HCT116 (cell line): ENCODE measurements around the gene TNRC6B. TPM values are rescaled to one million over a fixed set of nuclear protein-coding genes. Genes with fewer than 3 reads are reported as not detected.

ENCODE experiments used
- ATAC-seq: fragments of 200-7000 bp; cut with Tn5 transposase; 2 replicates; pipeline ENCODE4 v1.9.1; 2020; ENCODE audit warnings: mild to moderate bottlenecking, moderate library complexity
- BruUV-seq: library from RNA; stranded (reverse); fragments of 400-500 nt; replicated peaks from 2 replicates; lab custom pipeline; 2021; lab: Mats Ljungman, UMichigan
- CTCF ChIA-PET: fragments of 300-600 bp; sonication (Branson Sonifier 250); formaldehyde crosslinking; loops from one replicate; lab custom pipeline; 2021; ENCODE audit warnings: antibody characterized with exemption; lab: Charles Lee
- POLR2A ChIA-PET: fragments of 300-600, 350-600 bp; sonication (Branson Sonifier 250); formaldehyde crosslinking; loops from one replicate; lab custom pipeline; 2021; ENCODE audit warnings: antibody characterized with exemption; lab: Charles Lee
- RAD21 ChIA-PET, 2 experiments: fragments of 300-600 bp; sonication (Branson Sonifier 250); formaldehyde crosslinking; loops; one replicate each; lab custom pipeline; 2023; ENCODE audit warnings: low total read pairs in 2 of 2; ENCODE audit not compliant: uncharacterized antibody in 2 of 2, unreplicated experiment in 2 of 2, low non-redundant PET in 1 of 2; lab: Charles Lee
- DNase-seq: peaks from one replicate; pipeline ENCODE4 v3.0.0-alpha.2; 2010; ENCODE audit warnings: low read depth, low spot score
- H2AFZ ChIP-seq: fragments of 200-600 bp; shearing (Covaris generic), sonication (generic); 2 replicates; pipeline ENCODE4 v1.6.1; 2017; ENCODE audit warnings: low read depth, mixed run types, mixed read lengths, antibody characterized with exemption, low read length; ENCODE audit not compliant: poor library complexity, severe bottlenecking
- H3K27ac ChIP-seq: 2 replicates; pipeline ENCODE4 v1.5.1; 2012; ENCODE audit warnings: low read depth, low read length
- H3K27me3 ChIP-seq: fragments of 200-600 bp; sonication (generic); 2 replicates; pipeline ENCODE4 v1.6.1; 2016; ENCODE audit warnings: mixed run types, low read length, mixed read lengths; ENCODE audit not compliant: insufficient read depth
- H3K36me3 ChIP-seq, 2 experiments: fragments of 200-500 bp in 1 of 2; fragments of 200-600 bp in 1 of 2; sonication (Bioruptor generic) in 1 of 2; sonication (generic) in 1 of 2; 2 replicates each; pipeline versions ENCODE4 v1.5.1 to v1.6.1; 2014 to 2016; ENCODE audit warnings: low read length in 2 of 2, inconsistent platforms in 1 of 2, mixed read lengths in 1 of 2, mixed run types in 1 of 2; ENCODE audit not compliant: insufficient read depth in 2 of 2, control insufficient read depth in 1 of 2
- H3K4me1 ChIP-seq, 2 experiments: fragments of 200-600 bp in 1 of 2; sonication (generic) in 1 of 2; 2 replicates each; pipeline versions ENCODE4 v1.5.1 to v1.6.1; 2012 to 2017; ENCODE audit warnings: low read length in 2 of 2, inconsistent platforms in 1 of 2, mild to moderate bottlenecking in 1 of 2, mixed read lengths in 1 of 2, mixed run types in 1 of 2, moderate library complexity in 1 of 2; ENCODE audit not compliant: insufficient read depth in 2 of 2, control insufficient read depth in 1 of 2
- H3K4me2 ChIP-seq: fragments of 200-600 bp; sonication (generic); 2 replicates; pipeline ENCODE4 v1.6.1; 2017; ENCODE audit warnings: mixed run types, low read length, mixed read lengths
- H3K4me3 ChIP-seq, 2 experiments: fragments of 200-600 bp in 1 of 2; sonication (generic) in 1 of 2; replicated peaks in 1 of 2; 2 replicates each; pipeline ENCODE4 v1.5.1; 2011 to 2016; ENCODE audit warnings: low read length in 2 of 2, control low read depth in 1 of 2, low read depth in 1 of 2, mild to moderate bottlenecking in 1 of 2, mixed read lengths in 1 of 2, mixed run types in 1 of 2
- H3K79me2 ChIP-seq: fragments of 200-600 bp; sonication (generic); 2 replicates; pipeline ENCODE4 v1.6.1; 2017; ENCODE audit warnings: mild to moderate bottlenecking, mixed run types, low read length, moderate library complexity, mixed read lengths; ENCODE audit not compliant: insufficient read depth
- H3K9ac ChIP-seq: fragments of 200-600 bp; sonication (generic); 2 replicates; pipeline ENCODE4 v1.6.1; 2016; ENCODE audit warnings: low read length, mixed read lengths
- H3K9me2 ChIP-seq: fragments of 200-600 bp; sonication (generic), shearing (Covaris generic); 2 replicates; pipeline ENCODE4 v1.6.1; 2017; ENCODE audit warnings: mixed run types, mild to moderate bottlenecking, moderate library complexity; ENCODE audit not compliant: insufficient read depth
- H3K9me3 ChIP-seq, 2 experiments: fragments of 200-500 bp in 1 of 2; fragments of 200-600 bp in 1 of 2; sonication (Bioruptor generic) in 1 of 2; sonication (generic) in 1 of 2; 2 replicates each; pipeline ENCODE4 v1.6.1; 2014 to 2017; ENCODE audit warnings: low read length in 2 of 2, mixed read lengths in 2 of 2, inconsistent platforms in 1 of 2, low read depth in 1 of 2, mild to moderate bottlenecking in 1 of 2, mixed run types in 1 of 2, moderate library complexity in 1 of 2; ENCODE audit not compliant: control insufficient read depth in 1 of 2, insufficient read depth in 1 of 2
- H4K20me1 ChIP-seq: fragments of 200-600 bp; sonication (generic), shearing (Covaris generic); 2 replicates; pipeline ENCODE4 v1.6.1; 2017; ENCODE audit warnings: mixed run types, mild to moderate bottlenecking, moderate library complexity; ENCODE audit not compliant: insufficient read depth
- POLR2AphosphoS5 ChIP-seq: IDR thresholded peaks from 2 replicates; pipeline ENCODE4 v1.6.1; 2011; ENCODE audit warnings: mild to moderate bottlenecking, low read depth, low read length, moderate library complexity
- SIN3A ChIP-seq: IDR thresholded peaks from 2 replicates; pipeline ENCODE4 v1.6.1; 2012; ENCODE audit warnings: low read depth
- SRF ChIP-seq: IDR thresholded peaks from 2 replicates; pipeline ENCODE4 v1.6.1; 2012; ENCODE audit warnings: low read depth
- intact Hi-C: fragments of 100-400 bp; cut with micrococcal nuclease; formaldehyde crosslinking; loops from 2 replicates; pipeline ENCODE4 v1.10.0; 2022
- total RNA-seq: library from RNA; stranded (reverse); gene quantifications from one replicate; pipeline ENCODE4 v1.2.1, GENCODE V29; 2021; ENCODE audit not compliant: unreplicated experiment
- TF ChIP-seq, protein P1 (sequence below), 3 experiments: fragments of 200-600 bp in 1 of 3; sonication (generic) in 1 of 3; IDR thresholded peaks in 2 of 3; conservative IDR thresholded peaks in 1 of 3; 2 replicates each; pipeline ENCODE4 v1.5.1; 2012 to 2017; ENCODE audit warnings: low read depth in 2 of 3, low read length in 2 of 3, antibody characterized with exemption in 1 of 3, borderline replicate concordance in 1 of 3, control low read depth in 1 of 3, mild to moderate bottlenecking in 1 of 3, mixed read lengths in 1 of 3, mixed run types in 1 of 3, moderate library complexity in 1 of 3; ENCODE audit not compliant: insufficient read depth in 1 of 3
- TF ChIP-seq, protein P2 (sequence below): IDR thresholded peaks from 2 replicates; pipeline ENCODE4 v1.6.1; 2012; ENCODE audit warnings: low read depth
- TF ChIP-seq, protein P3 (sequence below): IDR thresholded peaks from 2 replicates; pipeline ENCODE4 v1.6.1; 2012

Gene TNRC6B
- total RNA-seq, 1 experiment from 2014 or later, result 29.8 TPM

DNA sequence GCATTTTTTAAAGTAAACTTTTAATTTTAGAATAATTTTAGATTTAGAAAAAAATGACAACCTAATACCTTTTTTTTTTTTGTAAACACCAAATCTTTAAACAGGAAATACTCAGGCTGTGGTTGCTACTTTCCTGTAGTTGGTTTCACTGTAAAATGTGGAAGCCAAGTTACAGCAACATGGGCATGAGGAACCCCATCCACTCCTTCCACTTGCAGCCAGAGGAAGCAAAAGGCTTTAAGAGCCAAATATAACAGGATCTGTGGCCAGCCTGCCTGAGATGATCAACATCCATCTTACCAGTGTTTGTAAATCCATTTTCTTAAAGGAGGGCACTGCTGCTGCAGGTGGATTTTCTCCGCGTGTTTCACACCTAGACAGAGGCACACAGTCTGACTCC, 66.2 kb downstream of the TNRC6B start (continued):
- TF ChIP-seq, protein P1, sequence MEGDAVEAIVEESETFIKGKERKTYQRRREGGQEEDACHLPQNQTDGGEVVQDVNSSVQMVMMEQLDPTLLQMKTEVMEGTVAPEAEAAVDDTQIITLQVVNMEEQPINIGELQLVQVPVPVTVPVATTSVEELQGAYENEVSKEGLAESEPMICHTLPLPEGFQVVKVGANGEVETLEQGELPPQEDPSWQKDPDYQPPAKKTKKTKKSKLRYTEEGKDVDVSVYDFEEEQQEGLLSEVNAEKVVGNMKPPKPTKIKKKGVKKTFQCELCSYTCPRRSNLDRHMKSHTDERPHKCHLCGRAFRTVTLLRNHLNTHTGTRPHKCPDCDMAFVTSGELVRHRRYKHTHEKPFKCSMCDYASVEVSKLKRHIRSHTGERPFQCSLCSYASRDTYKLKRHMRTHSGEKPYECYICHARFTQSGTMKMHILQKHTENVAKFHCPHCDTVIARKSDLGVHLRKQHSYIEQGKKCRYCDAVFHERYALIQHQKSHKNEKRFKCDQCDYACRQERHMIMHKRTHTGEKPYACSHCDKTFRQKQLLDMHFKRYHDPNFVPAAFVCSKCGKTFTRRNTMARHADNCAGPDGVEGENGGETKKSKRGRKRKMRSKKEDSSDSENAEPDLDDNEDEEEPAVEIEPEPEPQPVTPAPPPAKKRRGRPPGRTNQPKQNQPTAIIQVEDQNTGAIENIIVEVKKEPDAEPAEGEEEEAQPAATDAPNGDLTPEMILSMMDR (IDR thresholded peaks at IDR 0.05 in 2 of 3, conservative IDR thresholded peaks at IDR 0.05 in 1 of 3; ENCODE audit: borderline replicate concordance in 1 of 3, insufficient read depth in 1 of 3, low read depth in 2 of 3, low read length in 2 of 3), result no peak
- TF ChIP-seq, protein P2, sequence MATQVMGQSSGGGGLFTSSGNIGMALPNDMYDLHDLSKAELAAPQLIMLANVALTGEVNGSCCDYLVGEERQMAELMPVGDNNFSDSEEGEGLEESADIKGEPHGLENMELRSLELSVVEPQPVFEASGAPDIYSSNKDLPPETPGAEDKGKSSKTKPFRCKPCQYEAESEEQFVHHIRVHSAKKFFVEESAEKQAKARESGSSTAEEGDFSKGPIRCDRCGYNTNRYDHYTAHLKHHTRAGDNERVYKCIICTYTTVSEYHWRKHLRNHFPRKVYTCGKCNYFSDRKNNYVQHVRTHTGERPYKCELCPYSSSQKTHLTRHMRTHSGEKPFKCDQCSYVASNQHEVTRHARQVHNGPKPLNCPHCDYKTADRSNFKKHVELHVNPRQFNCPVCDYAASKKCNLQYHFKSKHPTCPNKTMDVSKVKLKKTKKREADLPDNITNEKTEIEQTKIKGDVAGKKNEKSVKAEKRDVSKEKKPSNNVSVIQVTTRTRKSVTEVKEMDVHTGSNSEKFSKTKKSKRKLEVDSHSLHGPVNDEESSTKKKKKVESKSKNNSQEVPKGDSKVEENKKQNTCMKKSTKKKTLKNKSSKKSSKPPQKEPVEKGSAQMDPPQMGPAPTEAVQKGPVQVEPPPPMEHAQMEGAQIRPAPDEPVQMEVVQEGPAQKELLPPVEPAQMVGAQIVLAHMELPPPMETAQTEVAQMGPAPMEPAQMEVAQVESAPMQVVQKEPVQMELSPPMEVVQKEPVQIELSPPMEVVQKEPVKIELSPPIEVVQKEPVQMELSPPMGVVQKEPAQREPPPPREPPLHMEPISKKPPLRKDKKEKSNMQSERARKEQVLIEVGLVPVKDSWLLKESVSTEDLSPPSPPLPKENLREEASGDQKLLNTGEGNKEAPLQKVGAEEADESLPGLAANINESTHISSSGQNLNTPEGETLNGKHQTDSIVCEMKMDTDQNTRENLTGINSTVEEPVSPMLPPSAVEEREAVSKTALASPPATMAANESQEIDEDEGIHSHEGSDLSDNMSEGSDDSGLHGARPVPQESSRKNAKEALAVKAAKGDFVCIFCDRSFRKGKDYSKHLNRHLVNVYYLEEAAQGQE, result no peak

DNA sequence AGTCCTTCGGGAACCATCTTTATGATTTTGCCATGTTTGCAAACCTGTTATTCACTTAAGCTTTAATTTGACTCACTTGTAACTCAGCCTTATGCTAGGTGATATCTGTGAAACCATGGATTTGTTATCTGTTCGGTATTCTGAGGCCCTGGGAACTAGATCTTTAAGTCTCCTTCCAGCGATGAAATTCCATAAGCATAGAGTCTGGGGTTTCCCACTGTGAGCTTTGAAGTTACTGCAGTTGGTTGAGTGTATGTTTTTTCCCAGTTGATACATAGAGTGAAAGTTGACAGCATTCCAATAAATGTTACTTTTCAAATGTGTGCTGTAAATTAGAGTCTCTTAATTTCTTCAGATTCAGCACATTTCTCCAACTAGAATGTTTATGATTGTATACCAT, 66.9 kb downstream of the TNRC6B start:
- RAD21 ChIA-PET, result no interaction called here
- POLR2A ChIA-PET, result no interaction called here

More for the DNA sequence above, 66.9 kb downstream of the TNRC6B start:
- Histone ChIP-seq H3K9ac (no peak overlapping the region), H3K36me3 (no peaks in the 10 kb centered on the region), H2AFZ (no peak overlapping the region), H3K9me2 (no peaks in the 10 kb centered on the region), H4K20me1 (no peaks in the 10 kb centered on the region), H3K4me2 (no peak overlapping the region), H3K27me3 (no peaks in the 10 kb centered on the region), H3K4me1 (peaks cover 20% of the 10 kb centered on the region in 2 experiments), H3K27ac (no peak overlapping the region), H3K4me3 (no peak overlapping the region), H3K9me3 (no peaks in the 10 kb centered on the region), H3K79me2 (peaks cover 23% of the 10 kb centered on the region)
- TF ChIP-seq SIN3A, result no peak
- TF ChIP-seq, protein P3, sequence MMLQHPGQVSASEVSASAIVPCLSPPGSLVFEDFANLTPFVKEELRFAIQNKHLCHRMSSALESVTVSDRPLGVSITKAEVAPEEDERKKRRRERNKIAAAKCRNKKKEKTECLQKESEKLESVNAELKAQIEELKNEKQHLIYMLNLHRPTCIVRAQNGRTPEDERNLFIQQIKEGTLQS, result no peak
- TF ChIP-seq POLR2AphosphoS5, result no peak
- TF ChIP-seq SRF, result no peak
- DNase-seq (no peak), ATAC-seq (no peak)
- BruUV-seq, result no TSS peak
- CTCF ChIA-PET, result interaction anchor here (0.5 kb wide), 1 partner anchor 703 kb away, joined by 3 read pairs; no protein-coding TSS in a partner anchor
- intact Hi-C loops, result no loop called here
